Left colon (tissue), 2 donors: ENCODE results near the gene MED29. TPM values are rescaled to one million over a fixed set of nuclear protein-coding genes. Genes with fewer than 3 reads are reported as not detected.

Experiments
- ATAC-seq: fragments of 200-7000 bp; cut with Tn5 transposase; one replicate; pipeline ENCODE4 v1.9.1; 2020; ENCODE audit warnings: mild to moderate bottlenecking, moderate library complexity
- DNase-seq, 2 donors: peaks; one replicate each; pipeline ENCODE4 v3.0.0-alpha.2; 2020
- intact Hi-C, 2 donors: fragments of 100-400 bp; cut with DNase I in 1 of 2; cut with micrococcal nuclease in 1 of 2; formaldehyde crosslinking; loops; one replicate each; pipeline versions ENCODE4 v1.11.2 to v1.14.0; 2022; cut with DNase I, micrococcal nuclease
- total RNA-seq, 2 donors: library from RNA; stranded (reverse); fragmentation: NEBNext Ultra II Directional; extraction: Animal tissue kit (Norgen Biotek cat#: 25700); gene quantifications; one replicate each; pipeline ENCODE4 v1.2.1, GENCODE V29; 2021
- donor health status: DM: no; HTN: no; CAD: no.
- donor health status: DM: yes; HTN: yes; CAD: no.

MED29 gene
- total RNA-seq, 2 donors from 2014 or later = 30.4 to 32.4 TPM

- no peak for ATAC-seq
- no peak for DNase-seq
- intact Hi-C loops = no loop called here
These were observed 27.8 kb downstream of the MED29 start for GRCh38 chr19:39419003-39419402.

DNA sequence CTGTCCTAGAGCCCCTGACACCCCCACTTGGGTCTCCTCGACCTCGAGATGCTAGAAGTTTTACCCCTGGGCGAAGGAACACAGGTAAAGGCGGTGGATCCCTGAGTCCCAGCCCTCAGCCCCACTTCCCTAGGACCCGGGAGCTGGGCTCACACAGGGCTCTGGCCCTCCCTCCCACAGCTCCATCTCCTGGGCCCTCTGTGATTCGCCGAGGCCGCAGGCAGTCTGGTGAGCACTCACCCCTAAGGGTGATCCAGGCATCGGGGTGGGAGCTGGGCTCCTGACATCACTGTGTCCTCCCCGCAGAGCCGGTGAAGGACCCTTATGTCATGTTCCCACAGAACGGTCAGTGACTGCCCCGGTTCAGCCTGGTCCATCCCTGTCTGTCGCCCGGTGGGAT is 29.6 kb downstream of the MED29 start:
- no peak for ATAC-seq
- DNase-seq = no peak

GRCh38 chr19:39422020-39422419 is 30.8 kb downstream of the MED29 start:
- ATAC-seq (no peak), DNase-seq (no peak)
- intact Hi-C loops = no loop called here

More for the DNA sequence above, 29.6 kb downstream of the MED29 start:
- intact Hi-C loops = no loop called here

- no peak for DNase-seq
- intact Hi-C loops = no loop called here
- no peak for ATAC-seq
These were observed 32.3 kb downstream of the MED29 start for GRCh38 chr19:39423258-39424086.

- intact Hi-C loops = no loop called here
- no peak for ATAC-seq
- no peak for DNase-seq
These were observed 33.8 kb downstream of the MED29 start for GRCh38 chr19:39424934-39425333.

- no peak for DNase-seq
- ATAC-seq = no peak
- intact Hi-C loops = no loop called here
These were observed 34.6 kb downstream of the MED29 start for GRCh38 chr19:39425744-39426143.

GRCh38 chr19:39426170-39426569 is 35.0 kb downstream of the MED29 start:
- no peak for DNase-seq

DNA sequence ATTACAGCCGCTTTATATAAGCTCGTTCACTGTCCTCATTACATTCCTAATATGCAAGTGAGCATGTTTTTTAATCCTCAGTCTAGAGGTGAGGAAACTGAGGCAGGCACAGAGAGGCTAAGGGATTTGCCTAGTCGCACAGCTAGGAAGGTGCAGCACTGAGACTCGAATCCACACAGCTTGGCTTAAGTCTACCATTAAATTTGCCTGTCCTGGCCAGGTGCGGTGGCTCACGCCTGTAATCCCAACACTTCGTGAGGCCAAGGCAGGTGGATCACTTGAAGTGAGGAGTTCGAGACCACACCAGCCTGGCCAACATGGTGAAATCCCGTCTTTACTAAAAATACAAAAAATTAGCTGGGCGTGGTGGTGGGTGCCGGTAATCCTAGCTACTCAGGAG is 36.5 kb downstream of the MED29 start:
- ATAC-seq = no peak
- intact Hi-C loops = no loop called here
- DNase-seq = no peak

More at GRCh38 chr19:39426170-39426569, 35.0 kb downstream of the MED29 start:
- no peak for ATAC-seq
- intact Hi-C loops = no loop called here

DNA sequence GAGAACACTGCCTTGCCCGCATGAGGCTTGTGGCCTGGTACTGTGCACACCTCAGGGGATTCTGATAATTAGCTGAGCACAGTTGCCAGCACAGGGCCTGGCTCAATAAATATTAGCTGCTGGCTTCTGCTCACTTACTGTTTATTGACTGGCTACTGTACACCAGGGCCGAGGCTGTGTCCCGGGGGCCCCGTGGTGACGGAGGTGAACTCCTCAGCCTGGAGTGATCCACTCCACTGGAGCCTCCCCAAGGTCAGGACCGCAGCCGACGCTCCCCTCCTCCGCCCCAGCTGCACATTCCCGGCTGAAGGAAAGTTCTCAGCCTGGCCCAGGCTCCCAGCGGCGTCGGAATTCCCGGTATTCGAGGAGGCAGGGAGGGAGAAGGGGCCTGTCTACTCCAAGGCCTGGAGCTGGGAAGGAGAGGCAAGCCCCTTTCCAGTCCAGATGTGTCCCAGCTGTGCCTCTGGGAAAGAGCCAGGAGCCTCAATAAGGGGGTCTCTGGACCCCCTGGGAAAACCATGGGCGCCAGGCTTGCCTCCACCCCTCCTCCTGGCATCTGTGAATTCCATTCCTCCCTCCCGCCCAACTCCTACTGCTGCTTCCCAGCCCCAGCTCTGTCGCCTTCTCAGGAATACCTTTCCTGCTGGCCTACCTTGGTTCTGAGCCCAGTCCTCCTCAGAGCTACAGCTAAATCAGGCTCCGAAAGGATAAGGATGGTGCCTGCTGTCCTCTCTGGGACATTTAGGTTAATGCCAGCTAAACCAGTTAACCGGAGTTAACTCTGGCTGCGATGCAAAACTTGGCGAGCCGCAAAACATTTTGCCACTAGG is 37.3 kb downstream of the MED29 start:
- intact Hi-C loops = no loop called here
- no peak for DNase-seq
- ATAC-seq = no peak

DNA sequence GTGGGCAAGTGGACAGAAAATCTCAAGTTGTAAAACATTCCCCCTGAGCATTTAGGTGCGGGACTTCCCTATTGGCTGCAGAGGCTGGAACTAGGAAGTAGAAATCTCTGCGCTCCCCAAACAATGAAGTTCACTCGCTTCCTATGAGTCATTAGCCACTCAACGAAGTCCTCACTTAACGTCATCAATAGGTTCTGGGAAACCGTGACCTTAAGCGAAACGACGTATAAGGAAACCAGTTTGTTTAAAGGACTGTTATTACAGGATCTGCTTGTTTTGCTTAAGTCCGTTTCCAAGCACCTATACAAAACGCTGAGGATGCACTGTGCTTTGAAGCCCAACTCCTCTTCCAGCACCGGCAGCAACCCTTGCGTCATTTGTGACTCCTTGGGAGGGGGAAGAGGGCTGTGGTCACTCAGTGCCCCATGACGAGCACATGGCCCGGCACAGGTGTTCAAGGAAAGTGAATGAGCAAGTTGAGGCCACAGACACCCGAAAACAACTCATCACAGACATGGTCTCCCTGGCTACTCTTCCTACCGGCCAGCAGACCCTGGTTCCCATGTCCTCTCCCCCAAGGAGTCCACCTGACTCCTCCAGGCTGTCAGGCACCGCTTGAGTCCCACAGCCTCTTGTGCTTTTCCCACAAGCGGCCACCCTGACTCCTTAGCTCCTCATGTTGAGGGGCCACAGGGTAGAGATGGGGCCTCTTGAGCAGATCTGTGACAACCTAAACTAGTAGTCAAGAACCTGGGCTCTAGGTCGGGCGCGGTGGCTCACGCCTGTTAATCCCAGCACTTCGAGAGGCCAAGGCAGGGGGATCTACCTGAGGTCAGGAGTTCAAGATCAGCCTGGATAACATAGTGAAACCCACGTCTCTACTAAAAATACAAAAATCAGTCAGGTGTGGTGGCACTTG is 39.8 kb downstream of the MED29 start:
- DNase-seq (no peak), ATAC-seq (peak; percentile 63)
- intact Hi-C loops = no loop called here

GRCh38 chr19:39432677-39433025 is 41.5 kb downstream of the MED29 start:
- DNase-seq (no peak), ATAC-seq (no peak)
- intact Hi-C loops = no loop called here

DNA sequence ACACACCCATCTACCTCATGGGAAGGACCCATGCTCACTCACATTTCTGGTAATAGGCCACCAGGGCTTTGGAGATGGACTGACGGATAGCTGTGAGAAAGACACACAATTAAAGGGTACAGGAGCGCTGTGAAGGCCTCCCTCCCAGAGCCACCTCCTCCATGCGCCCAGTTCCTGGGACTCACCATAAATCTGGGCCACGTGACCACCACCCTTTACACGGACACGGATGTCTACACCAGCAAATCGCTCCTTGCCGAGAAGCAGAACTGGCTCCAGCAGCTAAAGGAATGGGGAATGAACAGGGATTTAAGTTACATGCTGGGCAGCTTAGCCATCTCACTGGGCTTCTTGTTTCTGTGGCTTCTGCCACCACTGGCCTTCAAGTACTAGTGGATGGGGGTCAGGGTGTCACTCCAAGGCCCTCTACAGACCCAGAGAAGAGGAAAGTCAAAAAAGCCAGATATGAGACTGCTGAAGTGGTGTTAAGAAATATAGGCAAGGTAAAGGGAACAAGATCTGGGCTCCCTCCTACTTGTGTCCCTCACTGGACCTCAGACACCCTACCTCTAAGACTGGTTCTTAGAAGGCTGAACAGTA is 42.4 kb downstream of the MED29 start:
- no peak for ATAC-seq
- DNase-seq = no peak
- intact Hi-C loops = no loop called here

DNA sequence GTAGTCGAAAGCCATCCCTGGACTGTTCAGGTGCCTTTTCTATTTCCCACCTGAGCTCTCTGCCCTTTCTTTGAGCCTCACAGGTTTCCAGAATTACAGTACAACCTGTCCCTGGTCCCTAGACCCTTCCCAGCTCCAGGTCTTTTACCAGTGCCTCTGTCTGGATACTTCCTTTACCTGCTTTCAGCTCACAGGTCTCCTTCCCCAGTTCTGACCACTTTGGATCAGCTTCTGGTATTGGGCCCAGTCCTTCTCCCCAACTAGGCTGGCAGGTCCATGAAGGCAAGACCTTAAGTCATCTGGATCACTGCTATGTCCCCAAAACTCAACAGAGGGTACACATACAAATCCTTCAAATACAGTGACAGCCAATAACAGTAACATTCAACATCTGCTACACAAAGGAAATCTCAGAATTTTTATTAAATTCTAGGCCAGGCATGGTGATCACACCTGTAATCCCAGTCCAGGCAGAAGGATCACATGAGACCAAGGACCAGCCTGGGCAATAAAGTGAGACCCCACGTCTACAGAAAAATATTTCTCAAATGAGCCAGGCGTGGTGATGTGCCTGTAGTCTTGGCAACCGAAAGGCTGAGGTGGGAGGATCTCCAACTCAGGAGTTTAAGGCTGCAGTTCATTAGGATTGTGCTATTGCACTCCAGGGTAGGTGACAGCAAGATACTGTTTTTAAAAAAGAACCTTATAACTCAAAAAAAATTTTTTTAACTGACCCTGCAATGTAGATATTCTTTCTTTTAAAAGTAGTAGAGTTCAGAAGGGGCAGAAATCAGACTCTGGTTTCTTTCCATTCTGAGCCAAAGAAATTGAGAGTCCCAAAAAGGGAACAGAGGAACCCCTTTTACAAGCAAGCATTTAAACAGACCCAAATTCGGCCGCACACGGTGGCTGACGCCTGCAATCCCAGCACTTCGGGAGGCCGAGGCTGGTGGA is 43.2 kb downstream of the MED29 start:
- ATAC-seq (no peak), DNase-seq (no peak)
- intact Hi-C loops = no loop called here

DNA sequence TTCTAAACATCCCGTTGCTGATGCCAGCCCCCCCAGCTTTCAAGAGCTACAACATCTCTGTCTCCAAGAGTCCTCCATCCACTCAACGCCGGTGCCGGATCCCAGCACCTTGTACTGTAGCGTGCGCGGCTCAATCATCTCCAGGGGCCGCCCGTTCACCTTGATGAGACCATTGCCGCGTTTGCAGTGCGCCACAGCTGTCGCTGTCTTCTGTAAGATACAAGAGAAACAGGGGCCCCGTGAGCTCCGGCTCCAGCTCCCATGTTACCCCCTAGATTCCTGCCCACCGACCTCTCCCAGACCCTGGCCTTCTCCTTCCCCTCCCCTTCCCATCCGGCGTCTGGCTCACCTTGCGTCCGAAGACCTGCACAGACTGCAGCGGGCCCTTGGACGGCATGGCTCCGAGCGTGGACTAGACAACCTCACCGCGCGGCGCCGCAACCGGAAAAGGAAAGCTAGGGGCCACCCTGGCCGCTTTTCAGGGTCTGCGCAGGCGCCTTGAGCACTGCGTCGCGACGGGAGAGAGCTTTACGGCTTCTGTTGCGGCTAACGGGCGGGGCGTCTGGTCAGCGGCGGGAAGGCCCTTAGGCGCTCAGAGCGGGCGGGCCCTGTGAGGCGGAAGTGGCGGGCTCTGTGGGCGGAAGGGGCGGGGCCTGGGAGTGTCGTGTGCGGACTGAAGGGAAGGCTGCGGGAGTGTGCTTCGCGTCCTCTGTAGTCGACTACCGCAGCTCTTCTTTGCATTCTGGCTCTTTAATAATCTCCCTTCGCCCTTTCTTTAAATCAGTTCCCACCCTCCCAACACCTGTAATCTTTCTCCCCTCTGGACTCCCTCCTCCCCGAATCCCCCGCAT is 44.5 kb downstream of the MED29 start, which contains the start of gene RPS16:
TSS of gene RPS16 (minus strand) at position 451 of the 851 bp plus-strand sequence. CDS start at position 397, 54 bp downstream.
- ATAC-seq = peak; percentile 97
- intact Hi-C loops = no loop called here
- peak; percentile 99 for DNase-seq

DNA sequence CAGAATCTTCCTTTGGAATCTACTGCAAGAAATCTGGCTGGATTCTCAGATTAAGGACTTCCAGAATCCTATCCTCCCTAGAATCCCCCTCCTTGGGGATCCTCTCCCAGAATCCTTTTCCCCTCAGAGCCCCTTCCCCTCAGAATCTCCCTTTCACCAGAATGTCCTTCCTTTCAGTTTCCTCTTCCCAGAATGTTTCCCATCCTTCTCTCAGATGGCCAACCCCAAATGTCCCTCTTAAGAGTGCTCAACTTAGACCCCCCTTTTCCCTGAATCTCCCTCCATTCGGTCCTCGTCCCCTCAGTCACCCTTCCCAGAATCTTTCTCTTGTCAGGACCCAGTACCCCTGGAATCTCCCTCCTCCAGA is 45.2 kb downstream of the MED29 start:
- ATAC-seq = no peak
- intact Hi-C loops = no loop called here
- DNase-seq = no peak

DNA sequence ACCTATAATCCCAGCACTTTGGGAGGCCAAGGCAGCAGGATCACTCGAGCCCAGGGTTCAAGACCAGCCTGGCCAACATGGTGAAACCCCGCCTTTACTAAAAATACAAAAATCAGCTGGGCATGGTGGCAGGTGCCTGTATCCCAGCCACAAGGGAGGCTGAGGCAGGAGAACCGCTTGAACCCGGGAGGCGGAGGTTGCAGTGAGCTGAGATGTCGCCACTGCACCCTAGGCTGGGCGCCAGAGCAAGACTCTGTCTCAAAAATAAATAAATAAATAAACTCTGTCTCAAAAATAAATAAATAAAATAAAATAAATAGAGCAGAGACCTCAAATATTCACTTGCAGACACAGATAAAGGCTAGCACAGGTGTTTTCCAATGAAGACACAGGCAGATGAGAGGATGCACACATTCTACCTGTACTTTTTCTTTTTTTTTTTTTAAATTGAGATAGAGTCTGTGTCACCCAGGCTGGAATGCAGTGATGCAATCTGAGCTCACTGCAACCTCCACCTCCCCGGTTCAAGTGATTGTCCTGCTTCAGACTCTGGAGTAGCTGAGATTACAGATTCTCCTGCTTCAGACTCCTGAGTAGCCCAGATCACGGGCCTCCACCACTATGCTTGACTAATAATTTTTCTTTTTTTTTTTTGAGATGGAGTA is 47.2 kb downstream of the MED29 start:
- intact Hi-C loops = no loop called here

More for the DNA sequence above, 47.2 kb downstream of the MED29 start:
- ATAC-seq (no peak), DNase-seq (no peak)
